HEK293 (cell line): ENCODE measurements around the gene BTBD17.

Source experiments
- CTCF ChIA-PET: fragments of 350-600 bp; formaldehyde crosslinking; extraction: SDS; loops from one replicate; lab custom pipeline; 2021; ENCODE audit warnings: antibody characterized with exemption; lab: Yijun Ruan, JAX
- POLR2A ChIA-PET: fragments of 300-600 bp; formaldehyde crosslinking; extraction: SDS; loops from one replicate; lab custom pipeline; 2020; ENCODE audit warnings: antibody characterized with exemption, inconsistent platforms; lab: Yijun Ruan, JAX
- H3K27ac ChIP-seq: fragments of 200-500 bp; sonication (Bioruptor generic); 2 replicates; pipeline ENCODE4 v1.5.1; 2014; ENCODE audit warnings: low read depth, low read length, control low read depth, inconsistent platforms; ENCODE audit errors: extremely low read depth
- H3K36me3 ChIP-seq, 2 experiments: fragments of 200-500 bp in 1 of 2; sonication (Bioruptor generic) in 1 of 2; 1 replicate in 1 of 2; 2 replicates in 1 of 2; pipeline ENCODE4 v1.5.1; 2014 to 2017; ENCODE audit warnings: inconsistent platforms in 2 of 2, low read length in 2 of 2; ENCODE audit not compliant: control insufficient read depth in 2 of 2, insufficient read depth in 1 of 2
- H3K4me1 ChIP-seq: fragments of 200-500 bp; sonication (Bioruptor generic); 2 replicates; pipeline ENCODE4 v1.5.1; 2014; ENCODE audit warnings: mild to moderate bottlenecking, low read length, inconsistent platforms; ENCODE audit not compliant: control insufficient read depth, insufficient read depth
- H3K4me3 ChIP-seq: 2 replicates; pipeline ENCODE4 v1.5.1; 2011; ENCODE audit warnings: low read depth, mild to moderate bottlenecking, control low read depth, low read length, moderate library complexity
- H3K9me3 ChIP-seq: fragments of 200-500 bp; sonication (Bioruptor generic); 2 replicates; pipeline ENCODE4 v1.5.1; 2014; ENCODE audit warnings: low read depth, low read length, inconsistent platforms; ENCODE audit not compliant: control insufficient read depth, insufficient read depth
- ELK4 ChIP-seq: IDR thresholded peaks from 2 replicates; pipeline ENCODE4 v1.6.1; 2011; ENCODE audit warnings: mild to moderate bottlenecking, low read depth, low read length, borderline replicate concordance
- INSM2 ChIP-seq: fragments of 450-650 bp; formaldehyde crosslinking; IDR thresholded peaks from 2 replicates; pipeline ENCODE4 v1.5.1; 2016; ENCODE audit warnings: missing biosample characterization, missing genetic modification characterization
- MZF1 ChIP-seq: fragments of 450-650 bp; formaldehyde crosslinking; IDR thresholded peaks from 2 replicates; pipeline ENCODE4 v1.5.1; 2017; ENCODE audit warnings: missing biosample characterization, missing genetic modification characterization, borderline replicate concordance
- TCF7L2 ChIP-seq: IDR thresholded peaks from 2 replicates; pipeline ENCODE4 v1.6.1; 2011; ENCODE audit warnings: low read depth, mild to moderate bottlenecking, inconsistent platforms, low read length, moderate library complexity, borderline replicate concordance
- TRIM28 ChIP-seq: IDR thresholded peaks from 2 replicates; pipeline ENCODE4 v1.6.1; 2011; ENCODE audit warnings: low read length, control low read depth, borderline replicate concordance
- ZBTB44 ChIP-seq: fragments of 450-650 bp; IDR thresholded peaks from 2 replicates; pipeline ENCODE4 v1.5.1; 2018; ENCODE audit warnings: missing biosample characterization, mild to moderate bottlenecking, missing genetic modification characterization
- ZBTB48 ChIP-seq: fragments of 450-650 bp; formaldehyde crosslinking; IDR thresholded peaks from 2 replicates; pipeline ENCODE4 v1.5.1; 2016; ENCODE audit warnings: missing biosample characterization, missing genetic modification characterization
- ZFP37 ChIP-seq: fragments of 450-650 bp; formaldehyde crosslinking; IDR thresholded peaks from 2 replicates; pipeline ENCODE4 v1.5.1; 2016; ENCODE audit warnings: missing biosample characterization, missing genetic modification characterization
- ZNF112 ChIP-seq: fragments of 450-650 bp; formaldehyde crosslinking; IDR thresholded peaks from 2 replicates; pipeline ENCODE4 v1.5.0; 2017; ENCODE audit warnings: missing biosample characterization, missing genetic modification characterization
- ZNF121 ChIP-seq: fragments of 450-650 bp; formaldehyde crosslinking; IDR thresholded peaks from 2 replicates; pipeline ENCODE4 v1.5.1; 2016; ENCODE audit warnings: missing biosample characterization, missing genetic modification characterization
- ZNF132 ChIP-seq: fragments of 450-650 bp; formaldehyde crosslinking; IDR thresholded peaks from 2 replicates; pipeline ENCODE4 v1.5.1; 2017; ENCODE audit warnings: missing biosample characterization, missing genetic modification characterization, borderline replicate concordance
- ZNF211 ChIP-seq: fragments of 450-650 bp; formaldehyde crosslinking; IDR thresholded peaks from 2 replicates; pipeline ENCODE4 v1.5.1; 2016; ENCODE audit warnings: low read depth, missing biosample characterization, missing genetic modification characterization
- ZNF24 ChIP-seq: fragments of 450-650 bp; formaldehyde crosslinking; IDR thresholded peaks from 2 replicates; pipeline ENCODE4 v1.5.1; 2016; ENCODE audit warnings: missing biosample characterization, missing genetic modification characterization
- ZNF248 ChIP-seq: fragments of 450-650 bp; formaldehyde crosslinking; IDR thresholded peaks from 2 replicates; pipeline ENCODE4 v1.5.1; 2017; ENCODE audit warnings: missing biosample characterization, missing genetic modification characterization
- ZNF266 ChIP-seq: fragments of 450-650 bp; formaldehyde crosslinking; IDR thresholded peaks from 2 replicates; pipeline ENCODE4 v1.5.1; 2016; ENCODE audit warnings: missing biosample characterization, missing genetic modification characterization, low read depth
- ZNF274 ChIP-seq, 2 experiments: fragments of 200-500 bp in 1 of 2; fragments of 450-650 bp in 1 of 2; sonication (Bioruptor generic) in 1 of 2; formaldehyde crosslinking in 1 of 2; IDR thresholded peaks; 2 replicates each; pipeline versions ENCODE4 v1.5.1 to v1.6.1; 2014 to 2016; ENCODE audit warnings: borderline replicate concordance in 1 of 2, inconsistent platforms in 1 of 2, low read length in 1 of 2, missing biosample characterization in 1 of 2, missing genetic modification characterization in 1 of 2
- ZNF292 ChIP-seq: fragments of 450-650 bp; formaldehyde crosslinking; IDR thresholded peaks from 2 replicates; pipeline ENCODE4 v1.5.1; 2016; ENCODE audit warnings: low read depth, missing biosample characterization, missing genetic modification characterization, borderline replicate concordance
- ZNF416 ChIP-seq: fragments of 450-650 bp; formaldehyde crosslinking; IDR thresholded peaks from 2 replicates; pipeline ENCODE4 v1.5.1; 2016; ENCODE audit warnings: missing biosample characterization, missing genetic modification characterization
- ZNF426 ChIP-seq: fragments of 450-650 bp; formaldehyde crosslinking; IDR thresholded peaks from 2 replicates; pipeline ENCODE4 v1.5.1; 2017; ENCODE audit warnings: missing biosample characterization, missing genetic modification characterization, mild to moderate bottlenecking, inconsistent platforms, moderate library complexity
- ZNF48 ChIP-seq: fragments of 450-650 bp; formaldehyde crosslinking; IDR thresholded peaks from 2 replicates; pipeline ENCODE4 v1.5.1; 2016; ENCODE audit warnings: missing biosample characterization, missing genetic modification characterization
- ZNF488 ChIP-seq: fragments of 450-650 bp; formaldehyde crosslinking; IDR thresholded peaks from 2 replicates; pipeline ENCODE4 v1.5.1; 2016; ENCODE audit warnings: missing biosample characterization, missing genetic modification characterization
- ZNF555 ChIP-seq: fragments of 450-650 bp; formaldehyde crosslinking; conservative IDR thresholded peaks from 2 replicates; pipeline ENCODE4 v1.5.1; 2017; ENCODE audit warnings: missing biosample characterization, mild to moderate bottlenecking, missing genetic modification characterization, inconsistent platforms
- ZNF677 ChIP-seq: fragments of 450-650 bp; IDR thresholded peaks from 2 replicates; pipeline ENCODE4 v1.5.0; 2018; ENCODE audit warnings: missing biosample characterization, mild to moderate bottlenecking, missing genetic modification characterization, moderate library complexity
- ZNF701 ChIP-seq: fragments of 450-650 bp; formaldehyde crosslinking; IDR thresholded peaks from 2 replicates; pipeline ENCODE4 v1.5.1; 2016; ENCODE audit warnings: missing biosample characterization, missing genetic modification characterization
- ZNF707 ChIP-seq: fragments of 450-650 bp; formaldehyde crosslinking; IDR thresholded peaks from 2 replicates; pipeline ENCODE4 v1.5.1; 2016; ENCODE audit warnings: missing biosample characterization, missing genetic modification characterization
- ZNF777 ChIP-seq: fragments of 450-650 bp; formaldehyde crosslinking; IDR thresholded peaks from 2 replicates; pipeline ENCODE4 v1.5.1; 2017; ENCODE audit warnings: missing biosample characterization, missing genetic modification characterization, borderline replicate concordance

BTBD17 gene

GRCh38 chr17:74325743-74326379, 35.8 kb downstream of the BTBD17 start, which contains the start of gene KIF19 (continued):
- no peak for TF ChIP-seq ZNF211 (tag by site-specific recombination)
- no peak for TF ChIP-seq ZBTB48 (tag by site-specific recombination)
- TF ChIP-seq ZNF416 (tag by site-specific recombination) = no peak
- no peak for TF ChIP-seq ZNF292 (tag by site-specific recombination)
- TF ChIP-seq ZNF677 (tag by site-specific recombination) = no peak
- no peak for TF ChIP-seq ZNF248
- TF ChIP-seq ZNF112 (tag by site-specific recombination) = no peak

- CTCF ChIA-PET = no interaction called here
- POLR2A ChIA-PET = no interaction called here
- Histone ChIP-seq H3K36me3 (no peaks in the 10 kb centered on the region), H3K27ac (no peak overlapping the region), H3K4me1 (no peaks in the 10 kb centered on the region), H3K4me3 (no peak overlapping the region), H3K9me3 (no peaks in the 10 kb centered on the region)
- TF ChIP-seq ZNF707 (tag by site-specific recombination) (no peak), MZF1 (tag by site-specific recombination) (no peak), ELK4 (no peak), ZNF274 (IDR thresholded peaks at IDR 0.05; ENCODE audit: low read length) (no peak), ZNF274 (tag by site-specific recombination; IDR thresholded peaks at IDR 0.05; ENCODE audit: borderline replicate concordance) (no peak), TRIM28 (no peak), ZNF426 (tag by site-specific recombination) (no peak), ZNF701 (tag by site-specific recombination) (no peak), ZNF488 (no peak), ZNF24 (tag by site-specific recombination) (no peak), ZNF132 (no peak), ZNF48 (tag by site-specific recombination) (no peak), ZFP37 (no peak), ZNF555 (tag by site-specific recombination) (no peak), TCF7L2 (no peak), ZNF266 (tag by site-specific recombination) (no peak)
Observed at GRCh38 chr17:74325376-74325742, 36.3 kb downstream of the BTBD17 start.

- H3K4me3 ChIP-seq = no peak overlapping the region
- no peaks in the 10 kb centered on the region for H3K4me1 ChIP-seq
- ChIA-PET POLR2A (interaction anchor here (1.1 kb wide), 1 partner anchor 10 kb away, joined by 4 read pairs; no protein-coding TSS in a partner anchor), CTCF (no interaction called here)
- no peaks in the 10 kb centered on the region for H3K36me3 ChIP-seq
- H3K27ac ChIP-seq = no peak overlapping the region
- H3K9me3 ChIP-seq = no peaks in the 10 kb centered on the region
- TF ChIP-seq ZNF121 (tag by site-specific recombination) (peak; percentile 68; the same call in 1 of the 2 replicates), ZNF777 (no peak), ZBTB44 (tag by site-specific recombination) (no peak), INSM2 (tag by site-specific recombination) (no peak)
Observed at GRCh38 chr17:74324521-74324920, 37.1 kb downstream of the BTBD17 start.
